Lower leg skin (tissue), 3 donors: ENCODE results near the gene COL24A1.

ENCODE experiments used
- CTCF ChIP-seq, 3 donors: fragments of 450-650 bp; IDR thresholded peaks; one replicate each; pipeline ENCODE4 v1.5.1; 2016; ENCODE audit warnings: antibody characterized with exemption in 3 of 3, mild to moderate bottlenecking in 3 of 3, moderate library complexity in 2 of 3
- POLR2A ChIP-seq, 2 donors: fragments of 450-650 bp; IDR thresholded peaks; one replicate each; pipeline ENCODE4 v1.6.1; 2016 to 2017; ENCODE audit warnings: antibody characterized with exemption in 2 of 2, mild to moderate bottlenecking in 1 of 2, moderate library complexity in 1 of 2

- TF ChIP-seq CTCF (IDR thresholded peaks at IDR 0.05) (no peak), POLR2A (IDR thresholded peaks at IDR 0.05) (no peak)
Observed at GRCh38 chr1:85888921-85889320, 267.7 kb downstream of the COL24A1 start.
